ENCODE results near the gene PSME3IP1. TPM values are rescaled to one million over a fixed set of nuclear protein-coding genes. Genes with fewer than 3 reads are reported as not detected.

PSME3IP1 gene
- polyA plus RNA-seq, 1 donor (not counting 4 experiments of a cell fraction or from before 2014, with no cell fraction given): 75.7 TPM

DNA sequence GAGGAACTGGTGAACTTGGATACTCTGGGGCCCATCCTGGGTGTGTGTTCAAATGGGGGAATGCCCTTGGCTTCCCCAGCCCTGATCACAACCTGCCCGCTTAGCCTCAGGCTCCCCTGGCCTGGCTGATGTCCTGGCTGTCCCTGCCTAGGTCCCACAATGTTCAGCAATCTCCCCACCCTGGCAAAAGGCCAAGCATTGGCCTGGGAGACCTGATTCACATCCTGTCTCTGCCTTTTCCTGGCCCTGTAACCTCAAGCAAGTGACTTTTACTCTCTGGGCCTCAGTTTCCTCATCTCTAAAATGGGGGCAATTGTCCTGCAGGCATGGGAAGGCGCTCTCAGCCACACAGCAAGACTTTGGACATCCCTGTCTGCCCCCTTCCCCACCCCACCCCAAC lies 79.1 kb downstream of the PSME3IP1 start:
- FAIRE-seq (no peak), DNase-seq (ENCODE audit: low read depth, low spot score) (no peak)
- Histone ChIP-seq H3K27ac (ENCODE audit: control insufficient read depth, insufficient read depth, low read length) (no peak overlapping the region), H4K20me1 (ENCODE audit: control insufficient read depth, extremely low read depth, insufficient read depth, low read length) (no peaks in the 10 kb centered on the region), H3K9me1 (ENCODE audit: control insufficient read depth, extremely low read depth, insufficient read depth, low read length) (no peaks in the 10 kb centered on the region), H3K9me3 (ENCODE audit: control insufficient read depth, low read depth, low read length) (no peaks in the 10 kb centered on the region), H3K4me3 (ENCODE audit: control insufficient read depth in 2 of 3, extremely low read depth in 1 of 3, insufficient read depth in 2 of 3, low read depth in 1 of 3, low read length in 3 of 3) (no peak overlapping the region), H2AFZ (ENCODE audit: control insufficient read depth, low read length) (no peak overlapping the region), H3K4me1 (ENCODE audit: control insufficient read depth, extremely low read depth, insufficient read depth, low read length) (no peaks in the 10 kb centered on the region), H3K36me3 (ENCODE audit: control insufficient read depth in 2 of 2, extremely low read depth in 1 of 2, insufficient read depth in 2 of 2, low read length in 2 of 2) (no peaks in the 10 kb centered on the region), H3K4me2 (ENCODE audit: control insufficient read depth, extremely low read depth, insufficient read depth, low read depth, low read length) (no peak overlapping the region), H3K79me2 (ENCODE audit: control insufficient read depth, insufficient read depth, low read length) (no peaks in the 10 kb centered on the region), H3K9ac (ENCODE audit: control insufficient read depth, extremely low read depth, insufficient read depth, low read length) (no peak overlapping the region), H3K27me3 (ENCODE audit: control insufficient read depth, extremely low read depth, insufficient read depth, low read length) (no peaks in the 10 kb centered on the region)
- dilution Hi-C loops (cut with MboI; ENCODE audit: extremely low pct_ligation_motif_present, low sequenced_read_pairs): no loop called here
- no peak for TF ChIP-seq EZH2 (IDR thresholded peaks at IDR 0.05; ENCODE audit: low read length)
- TF ChIP-seq, protein P1, sequence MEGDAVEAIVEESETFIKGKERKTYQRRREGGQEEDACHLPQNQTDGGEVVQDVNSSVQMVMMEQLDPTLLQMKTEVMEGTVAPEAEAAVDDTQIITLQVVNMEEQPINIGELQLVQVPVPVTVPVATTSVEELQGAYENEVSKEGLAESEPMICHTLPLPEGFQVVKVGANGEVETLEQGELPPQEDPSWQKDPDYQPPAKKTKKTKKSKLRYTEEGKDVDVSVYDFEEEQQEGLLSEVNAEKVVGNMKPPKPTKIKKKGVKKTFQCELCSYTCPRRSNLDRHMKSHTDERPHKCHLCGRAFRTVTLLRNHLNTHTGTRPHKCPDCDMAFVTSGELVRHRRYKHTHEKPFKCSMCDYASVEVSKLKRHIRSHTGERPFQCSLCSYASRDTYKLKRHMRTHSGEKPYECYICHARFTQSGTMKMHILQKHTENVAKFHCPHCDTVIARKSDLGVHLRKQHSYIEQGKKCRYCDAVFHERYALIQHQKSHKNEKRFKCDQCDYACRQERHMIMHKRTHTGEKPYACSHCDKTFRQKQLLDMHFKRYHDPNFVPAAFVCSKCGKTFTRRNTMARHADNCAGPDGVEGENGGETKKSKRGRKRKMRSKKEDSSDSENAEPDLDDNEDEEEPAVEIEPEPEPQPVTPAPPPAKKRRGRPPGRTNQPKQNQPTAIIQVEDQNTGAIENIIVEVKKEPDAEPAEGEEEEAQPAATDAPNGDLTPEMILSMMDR (optimal IDR thresholded peaks at IDR 0.05 in 1 of 3, IDR thresholded peaks at IDR 0.05 in 1 of 3, conservative IDR thresholded peaks at IDR 0.05 in 1 of 3; ENCODE audit: extremely low read depth in 1 of 3, insufficient read depth in 2 of 3, low read length in 3 of 3): no peak

DNA sequence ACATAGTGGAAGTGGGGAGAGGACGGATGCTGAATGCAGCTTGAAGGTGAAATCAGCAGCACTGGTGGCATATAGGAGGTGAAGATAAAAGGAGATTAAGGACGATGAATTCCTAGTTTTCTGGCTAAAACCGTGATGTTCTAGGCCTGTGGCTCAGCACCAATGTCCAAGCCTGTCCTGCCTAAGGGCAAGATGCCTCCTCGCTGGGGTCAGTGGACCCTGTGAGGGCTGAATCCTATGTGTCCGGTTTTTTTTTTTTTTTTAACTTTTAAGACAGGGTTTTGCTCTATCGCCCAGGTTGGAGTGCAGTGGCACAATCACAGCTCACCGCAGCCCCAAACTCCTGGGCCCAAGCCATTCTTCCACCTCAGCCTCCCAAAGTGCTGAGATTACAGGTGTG lies 80.7 kb downstream of the PSME3IP1 start:
- DNase-seq (ENCODE audit: low read depth, low spot score) (no peak), FAIRE-seq (no peak)
- no peaks in the 10 kb centered on the region for H3K27me3 ChIP-seq (ENCODE audit: control insufficient read depth, extremely low read depth, insufficient read depth, low read length)
- no peak overlapping the region for H3K27ac ChIP-seq (ENCODE audit: control insufficient read depth, insufficient read depth, low read length)
- no peak overlapping the region for H2AFZ ChIP-seq (ENCODE audit: control insufficient read depth, low read length)
- no peaks in the 10 kb centered on the region for H4K20me1 ChIP-seq (ENCODE audit: control insufficient read depth, extremely low read depth, insufficient read depth, low read length)
- peaks cover 3% of the 10 kb centered on the region for H3K4me1 ChIP-seq (ENCODE audit: control insufficient read depth, extremely low read depth, insufficient read depth, low read length)
- no peak overlapping the region for H3K4me2 ChIP-seq (ENCODE audit: control insufficient read depth, extremely low read depth, insufficient read depth, low read depth, low read length)
- no peaks in the 10 kb centered on the region for H3K79me2 ChIP-seq (ENCODE audit: control insufficient read depth, insufficient read depth, low read length)
- H3K9me3 ChIP-seq (ENCODE audit: control insufficient read depth, low read depth, low read length): no peaks in the 10 kb centered on the region
- dilution Hi-C loops (cut with MboI; ENCODE audit: extremely low pct_ligation_motif_present, low sequenced_read_pairs): no loop called here
- H3K36me3 ChIP-seq (ENCODE audit: control insufficient read depth in 2 of 2, extremely low read depth in 1 of 2, insufficient read depth in 2 of 2, low read length in 2 of 2): no peaks in the 10 kb centered on the region
- no peaks in the 10 kb centered on the region for H3K9me1 ChIP-seq (ENCODE audit: control insufficient read depth, extremely low read depth, insufficient read depth, low read length)
- no peak overlapping the region for H3K9ac ChIP-seq (ENCODE audit: control insufficient read depth, extremely low read depth, insufficient read depth, low read length)
- no peak overlapping the region for H3K4me3 ChIP-seq (ENCODE audit: control insufficient read depth in 2 of 3, extremely low read depth in 1 of 3, insufficient read depth in 2 of 3, low read depth in 1 of 3, low read length in 3 of 3)
- TF ChIP-seq, protein P1 (optimal IDR thresholded peaks at IDR 0.05 in 1 of 3, IDR thresholded peaks at IDR 0.05 in 1 of 3, conservative IDR thresholded peaks at IDR 0.05 in 1 of 3; ENCODE audit: extremely low read depth in 1 of 3, insufficient read depth in 2 of 3, low read length in 3 of 3): no peak
- TF ChIP-seq EZH2 (IDR thresholded peaks at IDR 0.05; ENCODE audit: low read length): no peak
